Umbilical cord (tissue), 2 donors: Measurements from ENCODE around the gene RAD51B. TPM values are rescaled to one million over a fixed set of nuclear protein-coding genes. Genes with fewer than 3 reads are reported as not detected.

Experiments
- DNase-seq: peaks from one replicate; pipeline ENCODE4 v3.0.0-alpha.2; 2015; ENCODE audit warnings: low spot score
- total RNA-seq: library from RNA; depleted of rRNA; stranded (reverse); fragments of >200 nt; gene quantifications from one replicate; pipeline ENCODE4 v1.2.3, GENCODE V29; 2014; ENCODE audit warnings: low replicate concordance; ENCODE audit not compliant: insufficient read depth

RAD51B gene
- total RNA-seq, 1 donor from 2014 or later: 34.2 TPM

GRCh38 chr14:68359022-68359836, 539.6 kb downstream of the RAD51B start:
- no peak for DNase-seq

- DNase-seq: peak; percentile 72
Observed at GRCh38 chr14:68359837-68360552, 540.4 kb downstream of the RAD51B start.

- no peak for DNase-seq
Observed at GRCh38 chr14:68361231-68361630, 541.7 kb downstream of the RAD51B start.

- DNase-seq: no peak
Observed at GRCh38 chr14:68362846-68363245, 543.3 kb downstream of the RAD51B start.

- peak; percentile 44 for DNase-seq
Observed at GRCh38 chr14:68363466-68363842, 543.9 kb downstream of the RAD51B start.

- DNase-seq: peak; percentile 82
Observed at GRCh38 chr14:68363843-68364767, 544.5 kb downstream of the RAD51B start.

- no peak for DNase-seq
Observed at GRCh38 chr14:68364792-68365192, 545.2 kb downstream of the RAD51B start.

- peak; percentile 83 for DNase-seq
Observed at GRCh38 chr14:68365228-68365627, 545.6 kb downstream of the RAD51B start.

- DNase-seq: no peak
Observed at GRCh38 chr14:68366656-68367055, 547.1 kb downstream of the RAD51B start.

GRCh38 chr14:68367536-68367935, 548.0 kb downstream of the RAD51B start:
- DNase-seq: peak; percentile 90

- no peak for DNase-seq
Observed at GRCh38 chr14:68368850-68369249, 549.3 kb downstream of the RAD51B start.

- DNase-seq: no peak
Observed at GRCh38 chr14:68369281-68370056, 549.9 kb downstream of the RAD51B start.

GRCh38 chr14:68370057-68370360, 550.4 kb downstream of the RAD51B start:
- no peak for DNase-seq

- DNase-seq: no peak
Observed at GRCh38 chr14:68372368-68372767, 552.8 kb downstream of the RAD51B start.

- no peak for DNase-seq
Observed at GRCh38 chr14:68373124-68373646, 553.6 kb downstream of the RAD51B start.

GRCh38 chr14:68373847-68374444, 554.4 kb downstream of the RAD51B start:
- DNase-seq: no peak

GRCh38 chr14:68374682-68375081, 555.1 kb downstream of the RAD51B start:
- peak; percentile 59 for DNase-seq

GRCh38 chr14:68375376-68375775, 555.8 kb downstream of the RAD51B start:
- no peak for DNase-seq

- no peak for DNase-seq
Observed at GRCh38 chr14:68376067-68376779, 556.6 kb downstream of the RAD51B start.

GRCh38 chr14:68377006-68377405, 557.4 kb downstream of the RAD51B start:
- peak; percentile 76 for DNase-seq
